ENCODE results near the gene E2F7.

GRCh38 chr12:77016606-77017005, 48.8 kb downstream of the E2F7 start:
- TF ChIP-seq CTCF (IDR thresholded peaks at IDR 0.05): no peak
- TF ChIP-seq EZH2phosphoT487 (IDR thresholded peaks at IDR 0.05): no peak
- TF ChIP-seq EZH2 (IDR thresholded peaks at IDR 0.05): no peak

Data from neural progenitor cell (in vitro differentiated cells).